GM23338 (cell line): ENCODE results near the gene FAM120A. TPM values are rescaled to one million over a fixed set of nuclear protein-coding genes. Genes with fewer than 3 reads are reported as not detected.

Source experiments
- ATAC-seq: fragments of 200-7000 bp; cut with Tn5 transposase; 3 replicates; pipeline ENCODE4 v1.9.1; 2020
- DNase-seq: peaks from one replicate; pipeline ENCODE4 v3.0.0-alpha.2; 2015; ENCODE audit warnings: low spot score
- H2AFZ ChIP-seq: fragments of 200-600 bp; sonication (generic); 2 replicates; pipeline ENCODE4 v1.8.0; 2016; ENCODE audit warnings: antibody characterized with exemption, mild to moderate bottlenecking, moderate library complexity
- H3F3A ChIP-seq: fragments of 200-600 bp; sonication (generic); replicated peaks from 2 replicates; pipeline ENCODE4 v1.8.0; 2017; ENCODE audit warnings: antibody characterized with exemption, mixed run types, low read depth
- H3K27ac ChIP-seq: fragments of 200-600 bp; sonication (generic); 2 replicates; pipeline ENCODE4 v1.6.1; 2016; ENCODE audit warnings: low read depth
- H3K27me3 ChIP-seq: fragments of 200-600 bp; sonication (generic); 2 replicates; pipeline ENCODE4 v1.8.0; 2016; ENCODE audit warnings: mild to moderate bottlenecking, mixed run types, moderate library complexity; ENCODE audit not compliant: insufficient read depth
- H3K36me3 ChIP-seq: fragments of 200-600 bp; sonication (generic); 2 replicates; pipeline ENCODE4 v1.8.0; 2016; ENCODE audit warnings: mild to moderate bottlenecking; ENCODE audit not compliant: insufficient read depth
- H3K4me1 ChIP-seq: fragments of 200-600 bp; sonication (generic); 2 replicates; pipeline ENCODE4 v1.8.0; 2016; ENCODE audit warnings: mild to moderate bottlenecking, moderate library complexity; ENCODE audit not compliant: insufficient read depth
- H3K4me2 ChIP-seq: fragments of 200-600 bp; sonication (generic); 2 replicates; pipeline ENCODE4 v1.7.1; 2017; ENCODE audit warnings: mixed run types
- H3K4me3 ChIP-seq: fragments of 200-600 bp; sonication (generic); 2 replicates; pipeline ENCODE4 v1.6.1; 2016; ENCODE audit warnings: mixed run types
- H3K79me2 ChIP-seq: fragments of 200-600 bp; sonication (generic); replicated peaks from 2 replicates; pipeline ENCODE4 v1.8.0; 2017; ENCODE audit warnings: mild to moderate bottlenecking; ENCODE audit not compliant: insufficient read depth
- H3K9me2 ChIP-seq: fragments of 200-600 bp; sonication (generic); 2 replicates; pipeline ENCODE4 v1.8.0; 2017; ENCODE audit not compliant: insufficient read depth
- H4K20me1 ChIP-seq: fragments of 200-600 bp; sonication (generic); replicated peaks from 2 replicates; pipeline ENCODE4 v1.8.0; 2017; ENCODE audit warnings: mild to moderate bottlenecking; ENCODE audit not compliant: insufficient read depth
- H3K27ac Mint-ChIP-seq: 2 replicates; pipeline ENCODE4 v1.8.0; 2020; ENCODE audit warnings: inconsistent platforms, mild to moderate bottlenecking, moderate library complexity, mixed read lengths
- H3K27me3 Mint-ChIP-seq: 3 replicates; pipeline ENCODE4 v1.8.0; 2022; ENCODE audit warnings: low read depth, mild to moderate bottlenecking, moderate library complexity, mixed read lengths, inconsistent platforms; ENCODE audit not compliant: insufficient read depth, poor library complexity
- H3K36me3 Mint-ChIP-seq: 3 replicates; pipeline ENCODE4 v1.8.0; 2021; ENCODE audit warnings: low read depth, mild to moderate bottlenecking, inconsistent platforms, moderate library complexity, mixed read lengths
- H3K4me1 Mint-ChIP-seq: 3 replicates; pipeline ENCODE4 v1.8.0; 2020; ENCODE audit warnings: mild to moderate bottlenecking, inconsistent platforms, mixed read lengths
- H3K4me3 Mint-ChIP-seq: 3 replicates; pipeline ENCODE4 v1.8.0; 2021; ENCODE audit warnings: moderate library complexity, mild to moderate bottlenecking, inconsistent platforms, mixed read lengths
- H3K9me3 Mint-ChIP-seq: 3 replicates; pipeline ENCODE4 v1.8.0; 2020; ENCODE audit warnings: moderate library complexity, mild to moderate bottlenecking, inconsistent platforms, mixed read lengths
- CREB1 ChIP-seq: fragments of 250-450 bp; sonication (Bioruptor Pico); IDR thresholded peaks from 2 replicates; pipeline ENCODE4 v1.5.0; 2020; ENCODE audit warnings: low read depth, mild to moderate bottlenecking, moderate library complexity
- EZH2 ChIP-seq: fragments of 200-600 bp; sonication (generic); IDR thresholded peaks from one replicate; pipeline ENCODE4 v1.8.0; 2017; ENCODE audit warnings: antibody characterized with exemption, mild to moderate bottlenecking, low read depth; ENCODE audit not compliant: unreplicated experiment
- EZH2phosphoT487 ChIP-seq: fragments of 200-600 bp; sonication (generic); IDR thresholded peaks from one replicate; pipeline ENCODE4 v1.8.1; 2018; ENCODE audit warnings: antibody characterized with exemption; ENCODE audit not compliant: unreplicated experiment
- JUNB ChIP-seq: IDR thresholded peaks from one replicate; pipeline ENCODE4 v1.6.1; 2016; ENCODE audit warnings: antibody characterized with exemption; ENCODE audit not compliant: unreplicated experiment
- NANOG ChIP-seq: IDR thresholded peaks from 2 replicates; pipeline ENCODE4 v1.6.1; 2016; ENCODE audit warnings: antibody characterized with exemption, borderline replicate concordance
- POLR2AphosphoS5 ChIP-seq: IDR thresholded peaks from 2 replicates; pipeline ENCODE4 v1.6.1; 2016; ENCODE audit warnings: antibody characterized with exemption, low read depth
- STAT1 ChIP-seq: IDR thresholded peaks from one replicate; pipeline ENCODE4 v1.6.1; 2016; ENCODE audit warnings: antibody characterized with exemption; ENCODE audit not compliant: unreplicated experiment
- ZNF114 ChIP-seq: fragments of 250-450 bp; sonication (Bioruptor Pico); IDR thresholded peaks from 2 replicates; pipeline ENCODE4 v1.5.0; 2020; ENCODE audit warnings: mild to moderate bottlenecking, moderate library complexity
- ZNF331 ChIP-seq: fragments of 250-450 bp; sonication (Bioruptor Pico); IDR thresholded peaks from 2 replicates; pipeline ENCODE4 v1.5.0; 2020; ENCODE audit warnings: low read depth, mild to moderate bottlenecking, moderate library complexity
- polyA plus RNA-seq: library from polyadenylated mRNA; unstranded; fragments of >200 nt; fragmentation: Nextera tagmentation; extraction: Ambion mirVana; gene quantifications from 2 replicates; pipeline ENCODE4 v1.2.1, GENCODE V29; 2016
- total RNA-seq: library from RNA; depleted of rRNA; stranded (reverse); fragments of >200 nt; shearing (Covaris generic); gene quantifications from 2 replicates; pipeline ENCODE4 v1.2.3, GENCODE V29; 2014
- TF ChIP-seq, protein P1 (sequence below), 2 experiments: fragments of 200-600 bp in 1 of 2; sonication (generic) in 1 of 2; conservative IDR thresholded peaks; 2 replicates each; pipeline versions ENCODE4 v1.5.1 to v1.6.1; 2016 to 2017; ENCODE audit warnings: antibody characterized with exemption in 2 of 2, low read depth in 2 of 2, mild to moderate bottlenecking in 2 of 2, moderate library complexity in 1 of 2
- TF ChIP-seq, protein P2 (sequence below): fragments of 250-450 bp; sonication (Bioruptor Pico); IDR thresholded peaks from 2 replicates; pipeline ENCODE4 v1.5.0; 2020; ENCODE audit warnings: mild to moderate bottlenecking, moderate library complexity

The FAM120A gene
- total and polyA plus RNA-seq, 2 experiments from 2014 or later: 28.2 to 52.5 TPM

DNA sequence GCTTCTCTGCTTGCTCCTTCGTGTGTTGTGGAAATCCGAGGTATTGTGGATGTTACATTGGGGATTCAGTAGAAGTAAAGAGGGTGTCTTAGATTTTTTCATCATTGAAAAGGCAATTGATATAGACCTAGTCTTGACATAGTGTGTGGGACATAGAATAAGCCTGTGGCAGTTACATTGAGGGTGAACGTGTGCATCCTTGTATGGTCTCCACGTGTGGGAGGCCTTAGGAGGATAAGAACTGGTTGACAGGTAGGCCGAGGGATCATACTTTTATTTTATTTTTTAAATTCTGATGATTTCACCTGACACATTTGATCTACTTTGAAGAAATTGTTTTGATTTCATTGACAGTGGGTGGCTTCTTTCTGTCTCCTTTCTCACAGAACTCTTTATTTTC, 18.9 kb downstream of the FAM120A start:
- Mint-ChIP-seq H3K27ac (no peak overlapping the region; the same call in 1 of the 2 replicates), H3K9me3 (no peaks in the 10 kb centered on the region), H3K4me3 (no peak overlapping the region), H3K36me3 (peaks cover 28% of the 10 kb centered on the region; the same call in 2 of the 3 replicates), H3K4me1 (peaks cover 44% of the 10 kb centered on the region), H3K27me3 (peaks cover 2% of the 10 kb centered on the region)
- H4K20me1 ChIP-seq: peaks cover 40% of the 10 kb centered on the region
- H3K9me2 ChIP-seq: 0 out of 2 replicates have a peak, but pooled peaks cover 4% of the 10 kb centered on the region
- no peak for DNase-seq
- TF ChIP-seq NANOG: no peak
- TF ChIP-seq, protein P1, sequence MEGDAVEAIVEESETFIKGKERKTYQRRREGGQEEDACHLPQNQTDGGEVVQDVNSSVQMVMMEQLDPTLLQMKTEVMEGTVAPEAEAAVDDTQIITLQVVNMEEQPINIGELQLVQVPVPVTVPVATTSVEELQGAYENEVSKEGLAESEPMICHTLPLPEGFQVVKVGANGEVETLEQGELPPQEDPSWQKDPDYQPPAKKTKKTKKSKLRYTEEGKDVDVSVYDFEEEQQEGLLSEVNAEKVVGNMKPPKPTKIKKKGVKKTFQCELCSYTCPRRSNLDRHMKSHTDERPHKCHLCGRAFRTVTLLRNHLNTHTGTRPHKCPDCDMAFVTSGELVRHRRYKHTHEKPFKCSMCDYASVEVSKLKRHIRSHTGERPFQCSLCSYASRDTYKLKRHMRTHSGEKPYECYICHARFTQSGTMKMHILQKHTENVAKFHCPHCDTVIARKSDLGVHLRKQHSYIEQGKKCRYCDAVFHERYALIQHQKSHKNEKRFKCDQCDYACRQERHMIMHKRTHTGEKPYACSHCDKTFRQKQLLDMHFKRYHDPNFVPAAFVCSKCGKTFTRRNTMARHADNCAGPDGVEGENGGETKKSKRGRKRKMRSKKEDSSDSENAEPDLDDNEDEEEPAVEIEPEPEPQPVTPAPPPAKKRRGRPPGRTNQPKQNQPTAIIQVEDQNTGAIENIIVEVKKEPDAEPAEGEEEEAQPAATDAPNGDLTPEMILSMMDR (conservative IDR thresholded peaks at IDR 0.05; ENCODE audit: low read depth in 2 of 2): no peak
- TF ChIP-seq ZNF114: no peak
- no peak for TF ChIP-seq EZH2phosphoT487
- TF ChIP-seq JUNB: no peak
- TF ChIP-seq POLR2AphosphoS5: no peak
- no peak for TF ChIP-seq ZNF331 (CRISPR knock-in tag)
- TF ChIP-seq CREB1: no peak
- no peak for TF ChIP-seq EZH2
- H2AFZ ChIP-seq: no peak overlapping the region
- H3K4me3 ChIP-seq: no peak overlapping the region
- H3K36me3 ChIP-seq: peaks cover 8% of the 10 kb centered on the region; the same call in 1 of the 2 replicates
- H3K27ac ChIP-seq: no peak overlapping the region
- no peaks in the 10 kb centered on the region for H3K27me3 ChIP-seq
- no peak overlapping the region for H3K4me2 ChIP-seq
- no peak for ATAC-seq
- H3K79me2 ChIP-seq: peaks cover 100% of the 10 kb centered on the region
- peaks cover 41% of the 10 kb centered on the region for H3K4me1 ChIP-seq
- no peaks in the 10 kb centered on the region for H3F3A ChIP-seq

DNA sequence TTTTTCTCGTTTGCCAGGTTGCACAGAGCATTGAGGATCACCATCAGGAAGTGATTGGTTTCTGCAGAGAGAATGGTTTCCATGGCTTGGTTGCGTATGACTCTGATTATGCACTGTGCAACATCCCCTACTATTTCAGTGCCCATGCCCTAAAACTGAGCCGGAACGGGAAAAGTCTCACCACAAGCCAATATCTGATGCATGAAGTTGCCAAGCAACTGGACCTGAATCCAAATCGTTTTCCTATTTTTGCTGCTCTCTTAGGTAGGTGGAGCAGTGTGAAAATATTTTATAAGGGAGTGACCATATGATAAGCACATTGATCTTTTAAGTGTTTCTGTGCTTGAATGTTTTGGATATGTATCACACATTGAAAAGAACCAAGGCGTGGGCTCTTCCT, 19.6 kb downstream of the FAM120A start:
- Histone ChIP-seq H4K20me1 (peaks cover 40% of the 10 kb centered on the region), H3K27ac (no peak overlapping the region), H3K9me2 (0 out of 2 replicates have a peak, but pooled peaks cover 4% of the 10 kb centered on the region), H3K4me1 (peaks cover 34% of the 10 kb centered on the region), H3K4me3 (no peak overlapping the region), H3K27me3 (no peaks in the 10 kb centered on the region), H3K79me2 (peaks cover 99% of the 10 kb centered on the region), H3K4me2 (no peak overlapping the region), H2AFZ (no peak overlapping the region), H3K36me3 (peaks cover 8% of the 10 kb centered on the region; the same call in 1 of the 2 replicates), H3F3A (no peaks in the 10 kb centered on the region)
- Mint-ChIP-seq H3K9me3 (no peaks in the 10 kb centered on the region), H3K4me3 (no peak overlapping the region), H3K4me1 (peaks cover 40% of the 10 kb centered on the region), H3K27me3 (no peaks in the 10 kb centered on the region), H3K27ac (no peak overlapping the region), H3K36me3 (peaks cover 28% of the 10 kb centered on the region; the same call in 2 of the 3 replicates)
- DNase-seq (no peak), ATAC-seq (no peak)
- no peak for TF ChIP-seq STAT1
- no peak for TF ChIP-seq ZNF331 (CRISPR knock-in tag)
- TF ChIP-seq, protein P2, sequence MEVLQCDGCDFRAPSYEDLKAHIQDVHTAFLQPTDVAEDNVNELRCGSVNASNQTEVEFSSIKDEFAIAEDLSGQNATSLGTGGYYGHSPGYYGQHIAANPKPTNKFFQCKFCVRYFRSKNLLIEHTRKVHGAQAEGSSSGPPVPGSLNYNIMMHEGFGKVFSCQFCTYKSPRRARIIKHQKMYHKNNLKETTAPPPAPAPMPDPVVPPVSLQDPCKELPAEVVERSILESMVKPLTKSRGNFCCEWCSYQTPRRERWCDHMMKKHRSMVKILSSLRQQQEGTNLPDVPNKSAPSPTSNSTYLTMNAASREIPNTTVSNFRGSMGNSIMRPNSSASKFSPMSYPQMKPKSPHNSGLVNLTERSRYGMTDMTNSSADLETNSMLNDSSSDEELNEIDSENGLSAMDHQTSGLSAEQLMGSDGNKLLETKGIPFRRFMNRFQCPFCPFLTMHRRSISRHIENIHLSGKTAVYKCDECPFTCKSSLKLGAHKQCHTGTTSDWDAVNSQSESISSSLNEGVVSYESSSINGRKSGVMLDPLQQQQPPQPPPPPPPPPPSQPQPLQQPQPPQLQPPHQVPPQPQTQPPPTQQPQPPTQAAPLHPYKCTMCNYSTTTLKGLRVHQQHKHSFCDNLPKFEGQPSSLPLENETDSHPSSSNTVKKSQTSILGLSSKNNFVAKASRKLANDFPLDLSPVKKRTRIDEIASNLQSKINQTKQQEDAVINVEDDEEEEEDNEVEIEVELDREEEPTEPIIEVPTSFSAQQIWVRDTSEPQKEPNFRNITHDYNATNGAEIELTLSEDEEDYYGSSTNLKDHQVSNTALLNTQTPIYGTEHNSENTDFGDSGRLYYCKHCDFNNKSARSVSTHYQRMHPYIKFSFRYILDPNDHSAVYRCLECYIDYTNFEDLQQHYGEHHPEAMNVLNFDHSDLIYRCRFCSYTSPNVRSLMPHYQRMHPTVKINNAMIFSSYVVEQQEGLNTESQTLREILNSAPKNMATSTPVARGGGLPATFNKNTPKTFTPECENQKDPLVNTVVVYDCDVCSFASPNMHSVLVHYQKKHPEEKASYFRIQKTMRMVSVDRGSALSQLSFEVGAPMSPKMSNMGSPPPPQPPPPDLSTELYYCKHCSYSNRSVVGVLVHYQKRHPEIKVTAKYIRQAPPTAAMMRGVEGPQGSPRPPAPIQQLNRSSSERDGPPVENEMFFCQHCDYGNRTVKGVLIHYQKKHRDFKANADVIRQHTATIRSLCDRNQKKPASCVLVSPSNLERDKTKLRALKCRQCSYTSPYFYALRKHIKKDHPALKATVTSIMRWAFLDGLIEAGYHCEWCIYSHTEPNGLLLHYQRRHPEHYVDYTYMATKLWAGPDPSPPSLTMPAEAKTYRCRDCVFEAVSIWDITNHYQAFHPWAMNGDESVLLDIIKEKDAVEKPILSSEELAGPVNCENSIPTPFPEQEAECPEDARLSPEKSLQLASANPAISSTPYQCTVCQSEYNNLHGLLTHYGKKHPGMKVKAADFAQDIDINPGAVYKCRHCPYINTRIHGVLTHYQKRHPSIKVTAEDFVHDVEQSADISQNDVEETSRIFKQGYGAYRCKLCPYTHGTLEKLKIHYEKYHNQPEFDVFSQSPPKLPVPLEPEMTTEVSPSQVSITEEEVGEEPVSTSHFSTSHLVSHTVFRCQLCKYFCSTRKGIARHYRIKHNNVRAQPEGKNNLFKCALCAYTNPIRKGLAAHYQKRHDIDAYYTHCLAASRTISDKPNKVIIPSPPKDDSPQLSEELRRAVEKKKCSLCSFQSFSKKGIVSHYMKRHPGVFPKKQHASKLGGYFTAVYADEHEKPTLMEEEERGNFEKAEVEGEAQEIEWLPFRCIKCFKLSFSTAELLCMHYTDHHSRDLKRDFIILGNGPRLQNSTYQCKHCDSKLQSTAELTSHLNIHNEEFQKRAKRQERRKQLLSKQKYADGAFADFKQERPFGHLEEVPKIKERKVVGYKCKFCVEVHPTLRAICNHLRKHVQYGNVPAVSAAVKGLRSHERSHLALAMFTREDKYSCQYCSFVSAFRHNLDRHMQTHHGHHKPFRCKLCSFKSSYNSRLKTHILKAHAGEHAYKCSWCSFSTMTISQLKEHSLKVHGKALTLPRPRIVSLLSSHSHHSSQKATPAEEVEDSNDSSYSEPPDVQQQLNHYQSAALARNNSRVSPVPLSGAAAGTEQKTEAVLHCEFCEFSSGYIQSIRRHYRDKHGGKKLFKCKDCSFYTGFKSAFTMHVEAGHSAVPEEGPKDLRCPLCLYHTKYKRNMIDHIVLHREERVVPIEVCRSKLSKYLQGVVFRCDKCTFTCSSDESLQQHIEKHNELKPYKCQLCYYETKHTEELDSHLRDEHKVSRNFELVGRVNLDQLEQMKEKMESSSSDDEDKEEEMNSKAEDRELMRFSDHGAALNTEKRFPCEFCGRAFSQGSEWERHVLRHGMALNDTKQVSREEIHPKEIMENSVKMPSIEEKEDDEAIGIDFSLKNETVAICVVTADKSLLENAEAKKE (CRISPR knock-in tag): no peak
